Fibroblast of skin of back (primary cell): ENCODE data around the gene HSBP1. TPM values are rescaled to one million over a fixed set of nuclear protein-coding genes. Genes with fewer than 3 reads are reported as not detected.

Experiments
- DNase-seq: peaks from one replicate; pipeline ENCODE4 v3.0.0-alpha.2; 2013
- polyA plus RNA-seq, 2 experiments: library from polyadenylated mRNA; unstranded; fragments of 120-200 nt; gene quantifications; one replicate each; pipeline ENCODE4 v1.2.1, GENCODE V29; 2013; ENCODE audit not compliant: insufficient read length in 2 of 2

Gene HSBP1
- 149 TPM for polyA plus RNA-seq (2013, experiment 1 of 2; ENCODE audit: insufficient read length)
- 122 TPM for polyA plus RNA-seq (2013, experiment 2 of 2; ENCODE audit: insufficient read length)

GRCh38 chr16:83807710-83808572 is at the start of gene HSBP1:
HSBP1 (plus strand) TSS chr16:83807978; CDS start chr16:83808077, 99 bp downstream.
- DNase-seq: peak; percentile 92

GRCh38 chr16:83762141-83762991 is 45.4 kb upstream of the HSBP1 start:
- no peak for DNase-seq

DNA sequence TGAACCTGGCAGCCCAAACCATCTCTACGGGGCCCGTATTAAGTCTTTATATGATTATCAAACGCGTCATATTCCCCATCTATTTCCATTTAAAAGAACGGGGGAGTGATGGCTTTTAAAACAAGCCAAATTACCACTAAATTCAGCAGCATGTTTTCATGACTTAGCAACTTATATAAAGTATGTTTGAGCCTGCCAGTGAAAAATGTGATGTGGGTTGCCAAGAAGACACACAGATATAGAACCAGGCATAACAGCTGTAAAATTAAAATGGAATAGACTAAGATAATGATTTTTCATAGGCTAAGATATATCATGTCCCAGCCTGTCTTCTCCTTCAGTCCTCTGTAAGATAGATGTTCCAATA is 44.8 kb upstream of the HSBP1 start:
- no peak for DNase-seq

- DNase-seq: no peak
These were observed 38.8 kb upstream of the HSBP1 start for GRCh38 chr16:83768986-83769385.

- no peak for DNase-seq
These were observed 38.3 kb upstream of the HSBP1 start for GRCh38 chr16:83769397-83770008.

- DNase-seq: no peak
These were observed 36.4 kb upstream of the HSBP1 start for GRCh38 chr16:83771306-83771942.

- no peak for DNase-seq
These were observed 35.0 kb upstream of the HSBP1 start for GRCh38 chr16:83772806-83773205.

GRCh38 chr16:83774066-83774465 is 33.7 kb upstream of the HSBP1 start:
- DNase-seq: peak; percentile 25

DNA sequence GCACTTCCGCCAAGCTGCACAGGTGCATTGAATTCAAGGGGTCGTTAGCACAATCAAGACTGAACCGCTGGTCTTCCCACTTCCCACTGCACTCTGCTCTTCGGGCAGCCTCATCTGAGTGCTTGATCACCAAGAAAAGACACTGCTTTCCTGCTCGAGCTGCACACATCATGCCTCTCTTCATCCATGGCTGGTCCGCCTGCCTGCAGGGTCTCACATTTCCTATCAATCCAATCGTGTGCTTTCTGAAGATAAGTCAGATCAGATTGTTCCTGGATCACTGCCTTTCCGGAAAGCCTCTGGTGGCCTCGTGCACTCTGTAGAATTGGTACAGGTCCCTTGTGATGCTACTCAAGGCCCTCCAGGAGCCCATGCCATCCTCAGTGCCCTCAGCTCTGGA is 30.8 kb upstream of the HSBP1 start:
- no peak for DNase-seq

GRCh38 chr16:83779886-83780285 is 27.9 kb upstream of the HSBP1 start:
- peak; percentile 47 for DNase-seq

- no peak for DNase-seq
These were observed 22.3 kb upstream of the HSBP1 start for GRCh38 chr16:83785455-83785854.

DNA sequence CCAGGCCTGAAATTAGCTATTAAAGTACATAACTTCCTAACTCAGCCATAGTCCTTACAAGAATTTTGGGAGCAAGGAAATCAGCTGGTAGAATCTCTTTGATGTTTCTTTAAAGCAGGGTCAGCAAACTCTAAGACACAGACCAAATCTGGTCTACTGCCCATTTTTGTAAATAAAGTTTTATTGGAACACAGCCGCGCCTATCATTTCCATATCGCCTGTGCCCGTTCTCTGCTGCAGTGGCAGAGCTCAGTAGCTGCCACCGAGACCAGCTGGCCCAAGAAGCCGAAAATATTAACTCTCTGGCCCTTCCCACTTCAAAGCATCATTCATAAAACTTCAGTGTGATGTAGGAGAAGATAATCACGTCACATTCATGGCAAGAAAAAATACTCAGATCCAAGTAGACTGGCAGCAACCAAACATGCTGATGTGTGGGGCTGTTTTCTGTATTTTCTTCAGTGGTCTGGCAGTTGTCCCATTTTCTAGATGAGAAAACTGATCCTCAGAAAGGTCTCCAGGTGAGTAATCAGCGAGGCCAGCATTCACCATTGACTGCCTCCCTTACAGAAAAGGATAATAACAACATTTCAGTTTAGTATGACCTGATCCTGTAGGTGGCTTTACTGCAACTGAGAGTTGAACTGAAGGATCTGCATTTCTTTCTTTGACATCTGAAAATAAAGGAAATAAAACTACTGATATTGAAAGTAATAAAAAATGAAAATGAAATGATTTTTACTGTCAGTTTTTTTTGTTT is 18.0 kb upstream of the HSBP1 start:
- no peak for DNase-seq

- no peak for DNase-seq
These were observed 15.9 kb upstream of the HSBP1 start for GRCh38 chr16:83791916-83792315.

GRCh38 chr16:83792391-83792790 is 15.4 kb upstream of the HSBP1 start:
- DNase-seq: no peak

DNA sequence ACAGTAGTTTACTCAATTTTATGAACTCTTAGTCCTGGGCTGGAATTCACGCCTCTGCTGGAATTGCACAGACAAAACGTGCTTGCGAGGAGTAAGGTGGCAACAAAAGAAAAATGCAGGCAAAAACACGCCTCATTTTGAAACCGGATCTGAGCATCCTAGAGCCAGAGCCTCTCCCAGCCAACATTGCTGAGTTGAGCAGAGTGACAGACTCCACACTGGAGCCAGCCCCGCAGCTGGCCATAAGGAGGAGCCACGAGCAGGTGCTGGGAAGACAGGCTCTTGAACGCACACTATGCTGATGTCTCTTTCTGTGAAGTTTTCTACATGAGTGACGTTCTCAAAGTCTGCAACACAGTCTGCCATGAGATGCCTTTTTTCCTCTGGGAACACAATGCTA is 14.6 kb upstream of the HSBP1 start:
- no peak for DNase-seq

DNA sequence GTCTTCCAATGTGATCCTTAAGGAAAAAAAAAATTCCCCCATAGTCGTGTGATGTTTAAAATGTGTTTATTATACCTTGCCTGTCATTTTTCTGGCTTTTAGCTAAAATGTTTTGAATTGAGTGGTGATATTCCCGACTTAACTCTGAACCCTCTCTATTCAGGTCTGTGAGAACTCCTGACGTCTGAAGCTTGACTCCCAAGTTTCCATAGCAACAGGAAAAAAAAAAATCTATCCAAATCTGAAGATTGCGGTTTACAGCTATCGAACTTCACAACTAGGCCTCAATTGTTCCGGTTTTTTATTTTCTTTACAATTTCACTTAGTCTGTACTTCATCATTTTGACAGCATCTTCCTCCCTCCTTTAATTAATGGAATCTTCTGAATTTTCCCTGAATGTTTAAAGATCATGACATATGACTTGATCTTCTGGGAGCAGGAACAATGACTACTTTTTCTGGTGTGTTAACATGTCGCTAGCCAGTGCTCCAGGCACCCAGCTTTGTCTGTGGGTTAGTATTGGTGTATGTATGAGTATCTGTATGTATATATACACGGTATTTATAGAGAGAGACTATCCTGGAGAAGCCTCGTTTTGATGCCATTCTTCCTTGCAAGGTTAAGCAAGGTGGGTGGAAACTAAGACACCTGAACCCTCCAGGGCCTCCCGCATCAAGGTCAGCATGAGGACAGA is 12.8 kb upstream of the HSBP1 start:
- no peak for DNase-seq

- no peak for DNase-seq
These were observed 10.8 kb upstream of the HSBP1 start for GRCh38 chr16:83797013-83797412.

GRCh38 chr16:83799336-83799735 is 8.4 kb upstream of the HSBP1 start:
- DNase-seq: no peak

GRCh38 chr16:83802135-83802534 is 5.6 kb upstream of the HSBP1 start:
- DNase-seq: peak; percentile 82

GRCh38 chr16:83802554-83803205 is 5.1 kb upstream of the HSBP1 start:
- no peak for DNase-seq

DNA sequence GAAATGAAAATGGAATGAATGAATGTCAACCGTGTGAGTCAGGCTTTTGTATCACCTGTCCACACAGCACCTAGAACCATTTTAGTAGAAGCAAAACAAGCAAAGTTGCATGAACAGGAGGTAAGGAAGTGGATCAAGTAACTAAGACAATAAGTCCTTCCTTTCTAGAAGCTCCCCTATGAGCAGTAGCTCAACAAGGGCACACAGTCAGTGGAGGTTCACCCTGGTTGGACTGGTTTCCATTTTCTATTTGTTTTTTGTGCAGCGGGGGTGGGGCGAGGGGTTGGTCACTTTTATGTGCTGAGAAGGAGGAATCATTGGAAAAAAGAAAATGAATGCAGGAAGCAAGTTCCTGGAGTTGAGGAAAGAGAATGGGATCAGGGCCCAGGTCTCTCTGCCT is 4.0 kb upstream of the HSBP1 start:
- DNase-seq: no peak
